Glutamatergic neuron (in vitro differentiated cells): Measurements from ENCODE around the gene TMIGD1. TPM values are rescaled to one million over a fixed set of nuclear protein-coding genes. Genes with fewer than 3 reads are reported as not detected.

Source experiments
- DNase-seq: peaks from one replicate; pipeline ENCODE4 v3.0.0; 2022
- H3K27ac Mint-ChIP-seq: one replicate; pipeline ENCODE4 v1.8.0; 2020; ENCODE audit warnings: mild to moderate bottlenecking, mixed read lengths, inconsistent platforms; ENCODE audit not compliant: unreplicated experiment
- H3K27me3 Mint-ChIP-seq: one replicate; pipeline ENCODE4 v1.8.0; 2020; ENCODE audit warnings: mild to moderate bottlenecking, moderate library complexity, mixed read lengths, inconsistent platforms; ENCODE audit not compliant: unreplicated experiment
- H3K36me3 Mint-ChIP-seq: one replicate; pipeline ENCODE4 v1.8.0; 2020; ENCODE audit warnings: mild to moderate bottlenecking, mixed read lengths, inconsistent platforms; ENCODE audit not compliant: unreplicated experiment
- H3K4me1 Mint-ChIP-seq: one replicate; pipeline ENCODE4 v1.8.0; 2020; ENCODE audit warnings: mild to moderate bottlenecking, low read depth, mixed read lengths, inconsistent platforms; ENCODE audit not compliant: unreplicated experiment
- H3K4me3 Mint-ChIP-seq: one replicate; pipeline ENCODE4 v1.8.0; 2020; ENCODE audit warnings: mild to moderate bottlenecking, mixed read lengths, inconsistent platforms; ENCODE audit not compliant: unreplicated experiment
- H3K9me3 Mint-ChIP-seq: one replicate; pipeline ENCODE4 v1.8.0; 2020; ENCODE audit warnings: mild to moderate bottlenecking, moderate library complexity, mixed read lengths, inconsistent platforms; ENCODE audit not compliant: unreplicated experiment
- total RNA-seq: library from RNA; stranded (reverse); fragmentation: NEBNext Ultra II Directional; extraction: Animal tissue kit (Norgen Biotek cat#: 25700); gene quantifications from one replicate; pipeline ENCODE4 v1.2.1, GENCODE V29; 2021; ENCODE audit not compliant: unreplicated experiment
- TF ChIP-seq, protein P1 (sequence below): fragments of 200-600 bp; sonication (generic); IDR thresholded peaks from one replicate; pipeline ENCODE4 v1.5.0; 2021; ENCODE audit not compliant: partially characterized antibody, unreplicated experiment

Gene TMIGD1
- total RNA-seq, 1 donor from 2014 or later = not detected

DNA sequence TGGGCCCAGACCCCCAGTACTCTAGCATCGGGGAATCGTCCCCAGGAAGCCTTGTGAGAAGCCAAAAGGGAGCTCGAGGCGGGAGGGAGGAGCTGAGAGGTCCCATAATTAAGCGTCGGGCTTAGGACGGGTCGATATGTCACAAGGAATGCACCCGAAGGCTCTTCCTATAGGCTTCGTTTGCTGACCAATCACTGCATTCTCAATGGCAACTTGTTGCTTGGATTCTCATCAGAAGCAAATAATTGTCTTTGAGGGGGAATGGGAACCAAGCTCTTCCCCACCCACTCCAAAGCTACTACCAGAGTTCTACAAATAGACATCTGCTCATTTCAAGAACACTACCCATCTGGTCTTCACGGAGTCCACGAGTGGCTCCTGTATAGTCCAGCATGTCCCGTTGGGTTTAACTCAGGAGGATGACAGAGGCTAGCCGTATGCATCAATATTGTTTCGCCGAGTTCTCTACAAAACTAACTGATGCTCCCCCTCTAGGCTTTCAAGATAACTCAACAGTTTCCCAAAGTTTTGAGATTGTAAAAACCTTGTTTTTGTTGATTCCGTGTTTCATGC is 41.5 kb downstream of the TMIGD1 start:
- H3K27me3 Mint-ChIP-seq = peaks cover 6% of the 10 kb centered on the region
- peaks cover 5% of the 10 kb centered on the region for H3K9me3 Mint-ChIP-seq
- TF ChIP-seq, protein P1, sequence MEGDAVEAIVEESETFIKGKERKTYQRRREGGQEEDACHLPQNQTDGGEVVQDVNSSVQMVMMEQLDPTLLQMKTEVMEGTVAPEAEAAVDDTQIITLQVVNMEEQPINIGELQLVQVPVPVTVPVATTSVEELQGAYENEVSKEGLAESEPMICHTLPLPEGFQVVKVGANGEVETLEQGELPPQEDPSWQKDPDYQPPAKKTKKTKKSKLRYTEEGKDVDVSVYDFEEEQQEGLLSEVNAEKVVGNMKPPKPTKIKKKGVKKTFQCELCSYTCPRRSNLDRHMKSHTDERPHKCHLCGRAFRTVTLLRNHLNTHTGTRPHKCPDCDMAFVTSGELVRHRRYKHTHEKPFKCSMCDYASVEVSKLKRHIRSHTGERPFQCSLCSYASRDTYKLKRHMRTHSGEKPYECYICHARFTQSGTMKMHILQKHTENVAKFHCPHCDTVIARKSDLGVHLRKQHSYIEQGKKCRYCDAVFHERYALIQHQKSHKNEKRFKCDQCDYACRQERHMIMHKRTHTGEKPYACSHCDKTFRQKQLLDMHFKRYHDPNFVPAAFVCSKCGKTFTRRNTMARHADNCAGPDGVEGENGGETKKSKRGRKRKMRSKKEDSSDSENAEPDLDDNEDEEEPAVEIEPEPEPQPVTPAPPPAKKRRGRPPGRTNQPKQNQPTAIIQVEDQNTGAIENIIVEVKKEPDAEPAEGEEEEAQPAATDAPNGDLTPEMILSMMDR = no peak
- H3K36me3 Mint-ChIP-seq = no peaks in the 10 kb centered on the region
- H3K4me1 Mint-ChIP-seq = peaks cover 12% of the 10 kb centered on the region
- peak overlapping the region; percentile 67 for H3K4me3 Mint-ChIP-seq
- H3K27ac Mint-ChIP-seq = peak overlapping the region; percentile 64
- no peak for DNase-seq

DNA sequence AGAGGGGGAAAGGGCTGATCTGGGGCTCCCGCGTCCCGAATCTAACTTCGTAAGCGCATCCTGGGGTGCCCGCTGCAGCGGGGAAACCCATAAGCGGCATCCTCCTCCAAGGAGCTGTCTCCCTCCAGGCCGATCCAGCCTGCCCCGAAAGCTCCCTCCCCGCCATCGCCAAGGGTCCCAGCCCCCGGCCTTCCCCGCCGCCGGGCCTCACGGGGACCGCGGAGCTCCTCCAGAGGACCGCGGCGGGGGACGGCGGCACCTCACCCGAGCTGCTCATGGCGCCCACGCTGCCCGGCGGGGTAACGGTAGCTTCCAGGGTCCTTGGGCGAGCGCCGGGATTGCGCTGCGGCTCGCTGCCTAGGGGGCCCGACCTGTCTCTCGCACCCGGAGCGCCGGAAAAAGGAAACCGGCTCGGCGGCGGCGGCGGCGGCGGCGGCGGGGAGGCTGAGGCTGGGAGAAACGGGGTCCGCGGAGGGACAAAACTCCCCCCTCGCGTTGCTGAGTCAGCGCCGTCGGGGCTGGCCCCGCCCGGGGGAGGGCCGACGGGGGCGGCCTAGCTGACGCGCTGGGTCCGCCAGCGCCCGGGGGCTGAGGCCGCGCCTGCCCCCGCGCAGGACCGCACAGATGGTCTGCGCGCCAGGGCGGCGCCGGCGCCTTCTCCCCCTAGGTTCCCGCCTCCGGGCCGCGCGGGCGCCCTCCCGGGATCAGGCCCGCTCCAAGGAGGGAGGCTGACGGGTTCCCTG is 42.1 kb downstream of the TMIGD1 start, which contains the start of gene BLMH:
BLMH (minus strand) TSS at position 402 of the 743 bp plus-strand sequence; CDS start at position 277, 125 bp downstream.
- H3K9me3 Mint-ChIP-seq = peaks cover 5% of the 10 kb centered on the region
- H3K4me3 Mint-ChIP-seq = peak within 1 kb of the TSS; percentile 98
- DNase-seq = peak; percentile 88
- H3K27me3 Mint-ChIP-seq = peaks cover 6% of the 10 kb centered on the region
- H3K27ac Mint-ChIP-seq = peak within 1 kb of the TSS; percentile 96
- H3K4me1 Mint-ChIP-seq = peaks cover 12% of the 10 kb centered on the region
- TF ChIP-seq, protein P1 = no peak
- no peaks in the 10 kb centered on the region for H3K36me3 Mint-ChIP-seq

DNA sequence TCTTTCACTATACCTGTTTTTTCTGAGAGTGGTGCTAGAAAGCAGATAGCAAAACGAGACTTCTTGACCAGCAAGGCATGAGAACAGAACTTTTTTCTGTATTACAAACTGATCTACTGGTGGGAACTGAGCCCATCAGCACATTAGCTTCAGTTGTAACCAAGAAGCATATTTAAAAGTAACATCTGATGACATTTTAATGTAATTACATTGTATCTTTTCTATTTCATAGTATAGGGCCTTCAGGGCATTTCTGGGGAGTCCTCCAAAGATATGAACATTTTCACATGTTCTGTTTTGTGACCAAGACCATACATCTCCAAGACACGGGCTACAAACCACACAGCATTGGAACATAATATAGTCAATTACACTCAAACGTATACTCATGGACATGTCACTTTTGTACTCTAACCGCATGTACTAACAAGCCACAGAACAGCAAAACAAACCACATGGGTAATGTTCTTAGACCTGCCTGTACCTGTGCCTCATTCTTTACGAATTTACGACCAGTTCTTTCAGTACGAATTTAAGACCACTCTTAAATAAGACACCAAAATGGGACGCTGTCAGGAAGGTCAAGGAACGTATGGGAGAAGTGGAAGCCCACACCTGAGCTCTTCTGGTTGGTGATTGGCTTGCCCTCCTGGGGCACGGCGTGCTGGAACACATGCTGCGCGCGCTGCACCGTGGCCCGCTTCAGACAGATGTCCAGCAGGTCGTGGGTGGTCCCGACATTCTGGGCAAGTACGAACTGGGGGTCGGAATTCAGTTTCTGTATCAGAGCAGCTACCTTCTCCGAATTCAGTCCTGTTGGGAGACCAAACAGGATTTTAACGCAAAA is 42.9 kb downstream of the TMIGD1 start:
- Mint-ChIP-seq H3K4me1 (peaks cover 12% of the 10 kb centered on the region), H3K4me3 (peak overlapping the region; percentile 98), H3K27ac (peak overlapping the region; percentile 96), H3K9me3 (peaks cover 5% of the 10 kb centered on the region), H3K27me3 (peaks cover 6% of the 10 kb centered on the region), H3K36me3 (no peaks in the 10 kb centered on the region)
- TF ChIP-seq, protein P1 = no peak
- DNase-seq = peak; percentile 61

DNA sequence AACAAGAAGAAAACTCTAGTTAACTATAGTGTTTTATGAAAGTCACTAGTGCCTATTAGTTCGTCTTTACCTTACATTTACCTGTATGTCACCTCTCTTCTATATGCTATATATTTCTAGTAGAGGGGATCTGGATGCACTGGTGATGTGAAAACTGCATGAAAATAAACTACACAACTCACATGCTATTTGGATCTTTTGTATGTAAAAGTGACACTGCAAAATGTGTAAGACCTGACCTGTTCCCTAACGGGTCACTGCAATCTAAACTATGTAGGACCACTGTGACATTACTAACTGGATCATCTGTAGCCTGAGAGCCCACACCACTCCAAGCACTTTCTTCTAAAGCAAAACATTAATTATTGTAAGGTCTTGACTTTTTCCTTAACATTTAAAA is 43.8 kb downstream of the TMIGD1 start:
- no peak overlapping the region for H3K27ac Mint-ChIP-seq
- no peaks in the 10 kb centered on the region for H3K36me3 Mint-ChIP-seq
- TF ChIP-seq, protein P1 = no peak
- peaks cover 12% of the 10 kb centered on the region for H3K4me1 Mint-ChIP-seq
- peak overlapping the region; percentile 98 for H3K4me3 Mint-ChIP-seq
- peaks cover 5% of the 10 kb centered on the region for H3K9me3 Mint-ChIP-seq
- no peak for DNase-seq
- H3K27me3 Mint-ChIP-seq = peaks cover 6% of the 10 kb centered on the region
